Measurements from ENCODE around the gene MPP3. TPM values are rescaled to one million over a fixed set of nuclear protein-coding genes. Genes with fewer than 3 reads are reported as not detected.

The MPP3 gene, protein sequence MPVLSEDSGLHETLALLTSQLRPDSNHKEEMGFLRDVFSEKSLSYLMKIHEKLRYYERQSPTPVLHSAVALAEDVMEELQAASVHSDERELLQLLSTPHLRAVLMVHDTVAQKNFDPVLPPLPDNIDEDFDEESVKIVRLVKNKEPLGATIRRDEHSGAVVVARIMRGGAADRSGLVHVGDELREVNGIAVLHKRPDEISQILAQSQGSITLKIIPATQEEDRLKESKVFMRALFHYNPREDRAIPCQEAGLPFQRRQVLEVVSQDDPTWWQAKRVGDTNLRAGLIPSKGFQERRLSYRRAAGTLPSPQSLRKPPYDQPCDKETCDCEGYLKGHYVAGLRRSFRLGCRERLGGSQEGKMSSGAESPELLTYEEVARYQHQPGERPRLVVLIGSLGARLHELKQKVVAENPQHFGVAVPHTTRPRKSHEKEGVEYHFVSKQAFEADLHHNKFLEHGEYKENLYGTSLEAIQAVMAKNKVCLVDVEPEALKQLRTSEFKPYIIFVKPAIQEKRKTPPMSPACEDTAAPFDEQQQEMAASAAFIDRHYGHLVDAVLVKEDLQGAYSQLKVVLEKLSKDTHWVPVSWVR
- 3.4 and 3.6 TPM in 2 replicates for total RNA-seq

DNA sequence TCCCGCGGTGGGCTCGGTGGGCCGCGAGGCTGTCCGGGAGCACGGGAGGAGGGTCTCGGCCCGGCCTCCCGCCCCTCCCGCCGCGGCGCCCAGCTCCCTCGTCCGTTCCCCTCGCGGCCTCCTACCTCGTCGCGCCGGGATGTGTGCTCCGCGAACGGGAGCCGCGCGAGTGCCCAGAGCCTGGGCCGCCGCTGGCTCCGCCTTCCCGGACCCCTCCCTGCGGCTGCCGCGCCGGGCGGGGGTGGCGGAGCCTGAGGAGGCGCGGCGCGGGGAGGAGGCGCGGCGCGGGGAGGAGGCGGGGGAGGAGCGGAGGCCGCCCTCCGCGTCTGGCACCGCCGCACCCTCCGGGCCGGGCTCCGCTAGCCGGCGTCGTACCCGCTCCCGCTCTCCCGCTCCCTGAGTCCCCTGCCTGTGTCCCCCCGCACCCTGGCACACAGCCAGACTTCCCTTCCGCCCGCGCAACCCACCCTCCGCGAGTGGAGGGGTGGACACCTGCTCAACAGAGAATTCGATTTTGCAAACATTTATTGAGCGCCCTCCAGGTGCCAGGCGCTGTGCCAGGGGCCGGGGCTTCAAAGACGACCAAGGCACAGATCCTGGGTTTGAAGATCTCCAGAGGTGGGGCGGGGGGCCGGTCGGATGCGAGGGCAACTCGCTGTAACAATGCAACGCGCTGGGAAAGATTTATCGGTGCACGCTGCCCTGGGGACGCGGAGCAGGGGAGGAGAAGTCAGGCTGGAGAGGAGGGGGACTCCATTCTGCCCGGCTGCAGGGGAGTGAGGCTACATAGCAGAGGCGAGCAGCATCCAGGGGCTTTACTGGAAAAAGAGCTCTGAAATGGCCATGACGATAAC is at the start of gene MPP3:
TSS of gene MPP3 (minus strand) at position 171 of the 854 bp plus-strand sequence. CDS start 1,240 bp downstream, outside the sequence.

DNA sequence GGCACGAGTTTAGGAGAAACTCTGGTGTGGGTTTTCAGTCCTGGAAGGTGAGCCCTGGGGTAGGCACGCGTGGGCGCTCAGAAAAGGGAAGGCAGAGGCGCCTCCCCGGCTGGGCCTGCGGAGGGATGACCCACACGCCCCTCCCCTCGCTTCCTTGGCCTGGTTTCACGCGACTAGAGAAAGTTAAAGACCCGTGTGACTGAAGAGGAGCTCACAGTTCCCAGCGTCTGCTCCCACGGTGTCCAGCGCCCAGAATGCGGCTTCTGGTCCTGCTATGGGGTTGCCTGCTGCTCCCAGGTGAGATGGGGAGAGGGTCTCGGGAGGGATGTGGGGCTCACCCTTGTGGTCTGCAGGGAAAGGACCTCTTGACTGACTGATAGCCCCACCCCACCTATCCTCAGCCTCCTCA is 14.0 kb upstream of the MPP3 start, which contains the start of gene CD300LG:
TSS of gene CD300LG (plus strand) at position 214 of the 409 bp plus-strand sequence. CDS start at position 255, 41 bp downstream.

DNA sequence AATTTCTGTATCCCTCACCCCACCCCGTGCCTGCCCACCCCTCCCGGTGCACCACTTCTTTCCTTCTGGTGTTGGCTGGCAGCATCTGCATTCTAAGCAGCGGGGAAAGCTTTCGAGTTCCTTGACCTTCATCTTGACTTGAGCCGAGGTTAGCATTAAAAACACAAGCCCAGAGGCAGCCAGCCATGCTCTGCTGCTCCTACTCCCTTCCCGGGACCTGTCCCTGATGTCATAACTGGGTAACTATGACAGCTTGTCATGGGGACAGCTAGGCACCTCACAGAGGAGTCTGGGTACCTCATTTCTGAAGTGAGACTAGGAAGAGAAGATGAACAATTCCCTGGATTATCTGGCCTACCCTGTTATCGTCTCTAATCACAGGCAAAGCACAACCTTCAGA is 52.8 kb downstream of the MPP3 start, which contains the start of gene CFAP97D1:
TSS of gene CFAP97D1 (plus strand) at position 301 of the 400 bp plus-strand sequence. CDS start at position 329, 28 bp downstream.

DNA sequence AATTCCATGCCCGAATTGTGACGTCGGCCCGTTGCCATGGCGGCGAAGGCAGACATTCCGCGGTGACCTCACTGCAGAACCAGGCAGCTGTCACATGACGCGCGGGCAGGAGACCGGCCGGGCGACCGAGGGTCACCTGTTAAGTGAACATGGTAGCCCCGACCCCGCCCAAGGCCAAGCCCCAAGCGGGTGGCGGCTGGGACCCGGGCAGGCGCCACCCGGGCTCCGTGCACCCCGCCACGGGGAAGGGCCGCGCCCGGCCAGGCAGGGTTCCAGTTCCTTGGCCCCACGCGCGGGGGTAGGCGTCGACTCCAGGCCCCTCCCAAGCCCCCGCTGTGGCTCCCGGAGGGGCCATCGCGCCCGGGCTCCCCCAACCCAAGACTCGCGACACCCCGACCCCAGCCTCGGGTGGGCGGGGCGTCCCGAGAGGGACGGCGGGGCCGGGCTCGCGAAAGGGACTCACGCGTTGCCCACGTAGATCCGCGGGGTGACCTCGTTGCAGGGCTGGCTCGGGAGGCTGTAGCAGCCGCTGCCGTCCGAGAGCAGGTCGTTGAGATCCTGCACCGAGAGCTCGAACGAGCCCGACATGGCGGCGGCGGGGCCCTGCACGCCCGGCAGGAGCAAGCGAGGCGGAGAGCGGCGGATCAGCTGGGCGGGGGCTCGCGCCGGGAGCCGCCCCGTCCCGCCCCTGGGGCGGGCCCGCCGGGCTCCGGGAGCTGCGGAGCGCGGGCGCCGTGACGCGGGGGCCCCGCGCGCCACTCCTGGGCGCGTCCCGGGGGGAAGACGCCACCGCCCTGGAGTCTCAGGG is 54.4 kb downstream of the MPP3 start, which contains the start of gene DUSP3:
TSS of gene DUSP3 (minus strand) at position 641 of the 808 bp plus-strand sequence. CDS start at position 588, 53 bp downstream.

DNA sequence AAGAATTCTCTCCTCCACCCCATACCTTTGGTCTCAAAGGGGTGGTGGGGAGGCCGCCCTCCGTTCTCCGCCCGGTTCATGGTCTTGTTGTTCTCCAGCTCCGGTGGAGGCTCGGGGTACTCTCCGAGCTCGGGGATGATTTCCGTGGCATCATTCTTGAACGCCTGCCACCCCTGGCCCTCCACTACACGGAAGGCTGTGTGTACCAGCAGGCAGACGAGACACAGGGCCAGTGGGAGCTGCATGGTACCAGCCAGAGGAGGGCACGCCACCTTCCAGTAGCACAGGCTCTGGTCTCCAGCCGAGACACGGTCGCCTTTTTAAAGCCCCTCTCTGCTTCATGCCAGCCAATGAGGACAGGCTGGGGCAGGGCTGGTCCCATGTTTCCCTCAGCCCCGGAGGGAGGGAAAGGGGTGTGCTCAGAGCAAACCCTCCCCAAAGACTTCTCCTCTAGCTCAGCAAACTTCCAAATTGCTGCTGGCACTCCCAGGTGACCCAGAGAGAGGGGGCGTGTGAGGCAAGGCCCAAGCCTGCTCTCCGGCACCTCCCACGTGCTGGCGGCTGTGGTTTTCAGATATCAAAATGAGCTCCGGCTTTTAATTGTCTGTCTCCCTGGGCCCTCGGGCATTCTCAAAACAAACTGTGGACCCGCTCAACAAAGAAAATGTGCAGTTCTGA is 74.3 kb downstream of the MPP3 start, which contains the start of gene SOST:
TSS of gene SOST (minus strand) at position 295 of the 678 bp plus-strand sequence. CDS start at position 245, 50 bp downstream.

Other genes with a start within 250 kb of the MPP3 start
- 0.25 TPM in 1 of 2 replicates, not detected in the other for gene MEOX1, start 171.2 kb downstream of the MPP3 start, total RNA-seq
- gene SOST, start 74.4 kb downstream of the MPP3 start, total RNA-seq: not detected in 2 replicates
- 19.4 and 23.5 TPM in 2 replicates for gene DUSP3, start 54.2 kb downstream of the MPP3 start, total RNA-seq
- gene CFAP97D1, start 52.7 kb downstream of the MPP3 start, total RNA-seq: 0.20 TPM in 1 of 2 replicates, not detected in the other
- gene CD300LG, start 14.0 kb upstream of the MPP3 start, total RNA-seq: 0.50 TPM in 1 of 2 replicates, not detected in the other
- gene MPP2, start 74.4 kb upstream of the MPP3 start, total RNA-seq: 7.1 and 7.6 TPM in 2 replicates
- not detected in 2 replicates for gene PPY, start 109.3 kb upstream of the MPP3 start, total RNA-seq
- gene PYY, start 120.8 kb upstream of the MPP3 start, total RNA-seq: not detected in 2 replicates
- gene NAGS, start 171.5 kb upstream of the MPP3 start, total RNA-seq: 1.6 TPM in 2 replicates
- 30.1 and 34.9 TPM in 2 replicates for gene TMEM101, start 181.8 kb upstream of the MPP3 start, total RNA-seq
- 34.0 and 34.5 TPM in 2 replicates for gene LSM12, start 233.5 kb upstream of the MPP3 start, total RNA-seq
- 45.3 and 55.5 TPM in 2 replicates for gene G6PC3, start 237.6 kb upstream of the MPP3 start, total RNA-seq